CD4-positive, alpha-beta T cell treated with Interleukin-21 for 1 hour (primary cell): ENCODE data around the gene TSEN2.
A peak's percentile ranks its signal among the peaks of the same experiment; 100 is the strongest.
"Not testable (repeated sequence)": the region's sequence is repeated elsewhere in the genome, so short reads cannot be mapped to it uniquely, and the experiment has no call there.

Experiments
- DNase-seq: peaks from one replicate; pipeline ENCODE4 v3.0.0-alpha.2; 2020

Gene TSEN2

GRCh38 chr3:12507591-12508281 is 23.5 kb downstream of the TSEN2 start:
- DNase-seq, result no peak

- DNase-seq, result no peak
These were observed 24.0 kb downstream of the TSEN2 start for GRCh38 chr3:12508291-12508700.

- DNase-seq, result no peak
These were observed 25.2 kb downstream of the TSEN2 start for GRCh38 chr3:12509466-12509865.

DNA sequence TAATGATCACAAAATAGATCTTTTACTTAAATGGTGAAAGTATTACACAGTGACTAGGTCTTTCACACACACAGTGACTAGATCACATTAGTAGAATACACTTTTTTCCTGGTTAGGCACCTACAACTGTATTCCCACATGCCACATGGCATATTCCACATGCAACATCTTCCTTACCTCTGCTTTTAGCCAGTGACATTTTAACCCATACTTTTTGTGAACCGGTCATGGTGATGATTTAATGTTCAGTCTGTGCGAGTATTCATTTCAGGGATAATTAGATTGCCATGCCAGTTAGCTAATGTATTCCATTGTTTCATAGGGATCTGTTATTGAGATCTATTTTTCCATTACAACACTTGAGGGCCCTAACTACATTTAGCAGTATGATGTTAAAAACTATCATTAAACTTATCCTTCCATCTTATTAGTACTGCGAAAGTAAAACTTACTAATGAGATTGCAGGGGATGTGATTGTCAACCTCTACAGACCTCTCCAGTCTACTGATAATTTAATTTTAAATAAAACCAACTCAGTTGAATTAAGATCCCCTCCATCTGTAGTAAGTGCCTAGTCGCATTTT is 28.3 kb downstream of the TSEN2 start:
- no peak for DNase-seq

- DNase-seq, result no peak
These were observed 29.6 kb downstream of the TSEN2 start for GRCh38 chr3:12513694-12514446.

DNA sequence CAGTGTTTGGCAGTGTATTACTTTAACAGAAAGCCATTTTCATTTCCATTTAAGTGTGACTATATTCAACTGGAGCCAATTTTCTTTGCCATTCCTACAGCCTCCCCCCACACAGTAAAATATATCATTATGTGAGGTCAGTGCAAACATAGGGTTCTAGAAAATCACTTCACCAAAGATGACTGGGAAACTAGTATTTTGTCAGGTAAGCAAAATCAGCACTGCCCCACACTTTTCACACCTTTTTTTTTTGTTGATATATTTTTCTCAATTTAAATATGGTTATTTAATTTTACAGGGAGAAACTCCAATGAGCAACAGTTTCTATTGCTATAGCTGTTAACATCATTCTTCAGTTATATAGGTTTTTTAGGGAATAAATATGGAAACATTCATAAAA is 31.4 kb downstream of the TSEN2 start:
- no peak for DNase-seq

- no peak for DNase-seq
These were observed 32.6 kb downstream of the TSEN2 start for GRCh38 chr3:12516873-12517272.

- no peak for DNase-seq
These were observed 34.2 kb downstream of the TSEN2 start for GRCh38 chr3:12518261-12519028.

GRCh38 chr3:12521010-12521409 is 36.7 kb downstream of the TSEN2 start:
- DNase-seq, result no peak

DNA sequence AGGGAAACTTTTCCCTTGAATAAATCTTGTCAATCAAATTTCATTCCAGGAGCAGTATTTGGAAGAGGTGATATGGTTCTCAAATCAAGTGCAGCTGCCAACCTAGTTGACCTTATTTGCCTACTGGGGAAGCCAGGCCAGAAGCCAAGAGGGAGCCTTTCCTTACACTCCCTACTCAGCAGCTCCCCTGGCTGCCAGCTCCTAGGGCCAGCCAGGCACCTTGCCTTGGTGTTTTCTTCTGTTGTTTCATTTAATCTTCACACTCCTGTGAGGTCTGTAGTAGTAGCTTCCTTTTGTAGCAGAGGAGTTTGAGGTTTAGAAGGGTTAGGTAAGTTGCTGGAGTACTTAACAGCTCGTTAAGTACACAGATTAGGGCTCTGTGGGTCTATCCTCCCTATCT is 38.4 kb downstream of the TSEN2 start:
- DNase-seq, result no peak

DNA sequence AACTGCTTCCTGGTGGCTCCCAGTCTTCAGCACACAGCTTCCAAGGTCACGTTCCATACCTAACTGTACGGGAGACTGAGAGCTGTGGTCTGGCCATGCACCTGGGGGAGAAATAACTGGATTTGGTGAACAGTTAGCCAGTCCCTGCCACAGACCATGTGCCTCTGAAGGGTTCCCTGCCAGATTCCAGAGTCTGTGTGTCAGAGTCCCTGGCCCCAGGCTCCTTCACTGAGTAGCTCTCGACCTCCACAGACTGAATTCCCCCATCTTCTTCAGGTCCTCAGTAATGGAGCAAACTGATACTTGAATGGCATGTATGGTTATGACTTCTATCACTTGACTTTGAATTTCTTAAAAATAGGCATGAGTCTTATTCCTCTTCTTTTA is 43.5 kb downstream of the TSEN2 start:
- no peak for DNase-seq

- DNase-seq, result no peak
These were observed 47.9 kb downstream of the TSEN2 start for GRCh38 chr3:12532182-12532581.

DNA sequence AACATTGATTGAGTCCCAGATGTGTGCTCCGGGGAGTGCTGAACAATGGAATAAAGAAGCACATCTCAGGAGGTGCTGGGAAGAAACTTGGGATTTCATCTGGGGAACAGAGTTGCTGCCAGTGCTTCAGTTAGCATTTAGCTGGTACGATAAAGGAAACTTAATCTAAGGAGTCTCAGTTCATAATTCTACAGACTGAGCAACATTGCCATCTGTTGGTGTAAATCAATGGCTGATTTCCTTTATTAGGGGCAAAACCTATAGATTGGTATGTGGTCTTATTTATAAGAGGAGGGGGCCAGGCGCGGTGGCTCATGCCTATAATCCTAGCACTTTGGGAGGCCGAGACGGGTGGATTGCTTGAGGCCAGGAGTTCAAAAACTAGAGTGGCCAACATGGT is 52.1 kb downstream of the TSEN2 start:
- no peak for DNase-seq

- no peak for DNase-seq
These were observed 57.3 kb downstream of the TSEN2 start for GRCh38 chr3:12541625-12542024.

- not testable (repeated sequence) for DNase-seq
These were observed 59.2 kb downstream of the TSEN2 start for GRCh38 chr3:12543497-12543896.

GRCh38 chr3:12544652-12545472 is 60.6 kb downstream of the TSEN2 start:
- no peak for DNase-seq

DNA sequence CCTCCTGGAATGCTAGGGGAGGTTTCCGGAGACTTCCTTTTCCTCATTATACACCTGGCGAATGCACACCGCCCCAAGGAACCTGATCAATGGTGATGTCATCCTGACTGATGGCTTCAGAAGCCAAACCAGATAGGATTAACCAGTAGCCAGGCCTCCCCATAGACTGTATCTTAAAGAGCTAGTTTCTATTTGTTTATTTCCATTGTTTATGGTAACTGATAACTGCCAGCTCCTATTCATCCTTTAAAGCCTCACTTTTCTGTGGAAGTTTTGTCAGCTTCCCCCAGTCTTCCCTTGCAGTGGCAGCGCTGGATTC is 61.2 kb downstream of the TSEN2 start, which contains the start of gene MKRN2OS:
Gene MKRN2OS (minus strand): TSS at position 27 of the 319 bp plus-strand sequence. CDS start 35 bp downstream, outside the sequence.
- no peak for DNase-seq

- no peak for DNase-seq
These were observed 65.9 kb downstream of the TSEN2 start for GRCh38 chr3:12549971-12550760.

- no peak for DNase-seq
These were observed 69.7 kb downstream of the TSEN2 start for GRCh38 chr3:12553921-12554391.

DNA sequence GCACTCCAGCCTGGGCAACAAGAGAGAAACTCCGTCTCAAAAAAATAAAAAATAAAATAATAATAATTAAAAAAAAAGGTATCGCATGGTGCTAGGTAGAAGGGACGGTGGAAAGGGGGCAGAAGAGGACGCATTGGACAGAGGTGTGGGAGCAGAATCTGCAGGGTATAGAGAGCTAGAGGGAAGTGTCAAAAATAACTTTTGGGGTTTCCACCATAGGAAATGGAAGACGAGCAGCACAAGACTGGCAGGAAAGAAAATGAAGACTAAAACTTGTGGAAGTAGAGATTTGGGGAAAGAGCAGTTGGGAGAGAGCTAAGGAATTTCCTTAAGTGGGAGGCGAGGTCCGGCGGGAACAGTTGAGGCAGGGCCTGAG is 72.0 kb downstream of the TSEN2 start:
- no peak for DNase-seq

DNA sequence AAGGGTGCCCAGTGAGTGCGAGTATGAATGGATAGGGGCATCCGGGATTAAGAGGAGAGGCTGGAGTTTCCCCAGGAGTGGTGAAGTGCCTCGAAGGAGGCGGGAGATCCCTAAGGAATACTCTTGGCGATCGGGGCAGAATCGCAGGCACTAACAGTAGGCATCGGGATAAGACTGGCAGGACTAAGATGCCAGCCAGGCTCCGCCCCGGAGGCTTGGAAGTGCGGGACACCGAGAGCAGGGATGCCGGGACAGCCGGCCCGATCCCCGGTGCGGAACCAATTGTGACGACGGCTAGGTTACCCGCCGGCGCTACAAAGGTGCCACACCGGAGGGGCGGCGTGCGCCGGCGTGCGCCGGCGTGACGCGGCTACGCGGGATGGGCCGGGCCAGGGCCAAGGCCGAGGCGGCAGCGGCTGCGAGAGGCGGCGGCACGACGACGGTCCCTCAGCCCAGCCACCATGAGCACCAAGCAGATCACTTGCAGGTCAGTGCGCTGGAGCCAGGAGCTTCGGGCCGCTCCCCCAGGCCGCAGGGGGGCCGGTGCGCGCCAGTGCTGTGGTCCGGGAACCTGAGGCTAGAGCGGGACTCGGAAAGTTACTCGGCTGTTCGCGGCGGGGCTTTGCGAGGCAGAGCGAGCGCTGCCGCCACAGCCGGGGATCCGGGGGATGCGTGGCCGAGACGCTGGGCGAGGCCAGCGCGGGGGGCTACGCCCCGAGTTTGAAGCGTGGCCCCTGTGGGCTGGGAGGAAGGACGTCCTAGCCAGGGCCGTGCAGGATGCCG is 72.6 kb downstream of the TSEN2 start, which contains the start of gene MKRN2:
Gene MKRN2 (plus strand): TSS at position 398 of the 783 bp plus-strand sequence. CDS start 64 bp downstream, at position 462.
- DNase-seq, result peak; percentile 86
